Fibroblast of lung (primary cell): ENCODE results near the gene ABCG4. TPM values are rescaled to one million over a fixed set of nuclear protein-coding genes. Genes with fewer than 3 reads are reported as not detected.
"Not testable (repeated sequence)": the region's sequence is repeated elsewhere in the genome, so short reads cannot be mapped to it uniquely, and the experiment has no call there.

ENCODE experiments used
- DNase-seq, 2 donors: peaks; one replicate each; pipeline versions ENCODE4 v3.0.0 to v3.0.0-alpha.2; 2010; ENCODE audit warnings: low read depth in 2 of 2
- H2AFZ ChIP-seq: 2 replicates; pipeline ENCODE4 v1.5.1; 2012; ENCODE audit warnings: low read length, control low read depth, inconsistent platforms
- H3K27ac ChIP-seq: 2 replicates; pipeline ENCODE4 v1.5.1; 2011; ENCODE audit warnings: low read length, control low read depth; ENCODE audit not compliant: insufficient read depth
- H3K27me3 ChIP-seq: 2 replicates; pipeline ENCODE4 v1.5.1; 2011; ENCODE audit warnings: mild to moderate bottlenecking, low read length; ENCODE audit not compliant: control insufficient read depth, insufficient read depth
- H3K36me3 ChIP-seq: 2 replicates; pipeline ENCODE4 v1.5.1; 2011; ENCODE audit warnings: low read length; ENCODE audit not compliant: control insufficient read depth, insufficient read depth
- H3K4me1 ChIP-seq: 2 replicates; pipeline ENCODE4 v1.5.1; 2011; ENCODE audit warnings: low read length; ENCODE audit not compliant: control insufficient read depth, insufficient read depth; ENCODE audit errors: extremely low read depth
- H3K4me2 ChIP-seq: 2 replicates; pipeline ENCODE4 v1.5.1; 2011; ENCODE audit warnings: low read length, control low read depth; ENCODE audit not compliant: insufficient read depth; ENCODE audit errors: extremely low read depth
- H3K4me3 ChIP-seq, 4 experiments: fragments of 200-600 bp in 1 of 4; sonication (generic) in 1 of 4; replicated peaks in 1 of 4; 2 replicates each; pipeline ENCODE4 v1.5.1; 2011 to 2016; ENCODE audit warnings: low read length in 4 of 4, low read depth in 3 of 4, mild to moderate bottlenecking in 3 of 4, control low read depth in 2 of 4, inconsistent platforms in 1 of 4, mixed read lengths in 1 of 4; ENCODE audit not compliant: insufficient read depth in 1 of 4; ENCODE audit errors: control extremely low read depth in 1 of 4
- H3K79me2 ChIP-seq: 2 replicates; pipeline ENCODE4 v1.5.1; 2012; ENCODE audit warnings: mild to moderate bottlenecking, low read length, inconsistent platforms; ENCODE audit not compliant: control insufficient read depth, insufficient read depth
- H3K9ac ChIP-seq: 2 replicates; pipeline ENCODE4 v1.5.1; 2011; ENCODE audit warnings: mild to moderate bottlenecking, low read length, control low read depth; ENCODE audit not compliant: insufficient read depth
- H3K9me3 ChIP-seq: 2 replicates; pipeline ENCODE4 v1.5.1; 2012; ENCODE audit warnings: low read depth, low read length; ENCODE audit not compliant: control insufficient read depth, insufficient read depth
- H4K20me1 ChIP-seq: 2 replicates; pipeline ENCODE4 v1.5.1; 2011; ENCODE audit warnings: low read length; ENCODE audit not compliant: control insufficient read depth, insufficient read depth; ENCODE audit errors: extremely low read depth
- EZH2 ChIP-seq: IDR thresholded peaks from 2 replicates; pipeline ENCODE4 v1.5.1; 2012; ENCODE audit warnings: low read length, control low read depth, mild to moderate bottlenecking; ENCODE audit errors: missing control alignments
- polyA plus RNA-seq, 2 donors: library from polyadenylated mRNA; depleted of rRNA in 1 of 2; stranded (reverse) in 1 of 2; unstranded in 1 of 2; fragments of >200 nt; gene quantifications; 2 replicates each; pipeline ENCODE4 v1.2.1, GENCODE V29; 2011 to 2012; ENCODE audit warnings: missing spikeins in 1 of 2
- total RNA-seq: library from RNA; depleted of rRNA; stranded (reverse); fragments of >200 nt; gene quantifications from 2 replicates; pipeline ENCODE4 v1.2.1, GENCODE V29; 2014
- TF ChIP-seq, protein P1 (sequence below), 2 donors: IDR thresholded peaks in 1 of 2; conservative IDR thresholded peaks in 1 of 2; 1 replicate in 1 of 2; 2 replicates in 1 of 2; pipeline ENCODE4 v1.5.1; 2011 to 2012; ENCODE audit warnings: low read length in 2 of 2, control low read depth in 1 of 2, inconsistent platforms in 1 of 2, low read depth in 1 of 2, mild to moderate bottlenecking in 1 of 2

ABCG4 gene
- total and polyA plus RNA-seq, 2 donors (not counting 1 experiment from before 2014, with no cell fraction given) = 0.12 to 0.17 TPM

DNA sequence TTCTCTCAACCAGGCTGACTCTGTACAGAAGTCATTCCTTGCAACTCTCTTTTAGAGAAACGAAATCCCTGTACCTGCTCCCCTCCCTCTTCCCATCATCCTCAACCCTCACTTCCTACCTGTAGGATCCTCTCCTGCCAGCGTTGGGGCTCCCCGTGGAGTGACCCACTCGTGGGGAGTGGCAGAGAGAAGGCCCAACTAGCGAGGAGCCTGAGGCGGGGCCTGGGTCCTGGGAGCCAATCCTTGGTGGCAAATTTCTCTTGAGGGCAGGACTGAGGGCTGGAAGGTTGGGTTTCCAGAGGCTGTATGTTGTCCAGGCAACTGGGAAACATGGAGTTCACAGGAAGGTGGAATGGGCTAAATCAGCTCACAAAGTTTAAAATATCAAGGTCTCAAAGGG lies 46.8 kb downstream of the ABCG4 start:
- Histone ChIP-seq H3K4me3 (no peak overlapping the region), H2AFZ (no peak overlapping the region), H3K27ac (no peak overlapping the region), H3K9me3 (no peaks in the 10 kb centered on the region), H3K36me3 (no peaks in the 10 kb centered on the region), H3K79me2 (no peaks in the 10 kb centered on the region), H4K20me1 (no peaks in the 10 kb centered on the region), H3K4me2 (no peak overlapping the region), H3K4me1 (no peaks in the 10 kb centered on the region), H3K9ac (no peak overlapping the region), H3K27me3 (no peaks in the 10 kb centered on the region)
- peak; percentile 50 to 54 for DNase-seq
- TF ChIP-seq, protein P1, sequence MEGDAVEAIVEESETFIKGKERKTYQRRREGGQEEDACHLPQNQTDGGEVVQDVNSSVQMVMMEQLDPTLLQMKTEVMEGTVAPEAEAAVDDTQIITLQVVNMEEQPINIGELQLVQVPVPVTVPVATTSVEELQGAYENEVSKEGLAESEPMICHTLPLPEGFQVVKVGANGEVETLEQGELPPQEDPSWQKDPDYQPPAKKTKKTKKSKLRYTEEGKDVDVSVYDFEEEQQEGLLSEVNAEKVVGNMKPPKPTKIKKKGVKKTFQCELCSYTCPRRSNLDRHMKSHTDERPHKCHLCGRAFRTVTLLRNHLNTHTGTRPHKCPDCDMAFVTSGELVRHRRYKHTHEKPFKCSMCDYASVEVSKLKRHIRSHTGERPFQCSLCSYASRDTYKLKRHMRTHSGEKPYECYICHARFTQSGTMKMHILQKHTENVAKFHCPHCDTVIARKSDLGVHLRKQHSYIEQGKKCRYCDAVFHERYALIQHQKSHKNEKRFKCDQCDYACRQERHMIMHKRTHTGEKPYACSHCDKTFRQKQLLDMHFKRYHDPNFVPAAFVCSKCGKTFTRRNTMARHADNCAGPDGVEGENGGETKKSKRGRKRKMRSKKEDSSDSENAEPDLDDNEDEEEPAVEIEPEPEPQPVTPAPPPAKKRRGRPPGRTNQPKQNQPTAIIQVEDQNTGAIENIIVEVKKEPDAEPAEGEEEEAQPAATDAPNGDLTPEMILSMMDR (conservative IDR thresholded peaks at IDR 0.05 in 1 of 2, IDR thresholded peaks at IDR 0.05 in 1 of 2; ENCODE audit: low read depth in 1 of 2, low read length in 2 of 2) = no peak
- TF ChIP-seq EZH2 = no peak

DNA sequence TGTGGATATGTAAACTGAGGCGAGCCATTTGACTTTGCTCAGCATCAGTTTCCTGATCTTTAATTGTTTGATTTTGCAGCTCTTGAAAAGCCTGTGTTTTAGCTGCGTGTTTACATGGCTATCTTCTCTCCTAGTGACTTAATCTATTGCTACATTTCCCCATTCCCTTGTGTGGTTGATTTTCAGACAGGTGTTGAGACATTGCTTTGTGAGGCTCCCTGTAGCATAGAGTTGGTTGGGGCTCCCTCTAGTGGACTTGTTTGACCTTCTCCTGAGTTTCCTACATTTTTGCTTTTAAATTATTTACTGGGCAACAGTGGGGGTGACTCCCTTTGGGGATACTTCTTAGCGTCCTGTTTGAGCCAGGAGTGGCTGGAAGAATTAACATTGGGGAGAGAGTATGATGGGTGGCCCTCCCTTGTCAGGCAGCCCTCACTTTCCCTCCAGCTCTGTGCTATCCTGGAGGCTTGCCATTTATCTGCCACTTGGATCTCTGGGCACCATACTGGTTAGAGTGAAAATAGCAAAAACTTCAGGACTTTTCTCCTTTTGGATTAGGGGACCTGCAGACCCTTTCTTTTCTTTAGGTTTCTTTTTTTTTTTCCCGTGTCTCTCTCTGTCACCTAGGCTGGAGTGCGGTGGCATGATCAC lies 48.1 kb downstream of the ABCG4 start:
- H3K4me1 ChIP-seq = no peaks in the 10 kb centered on the region
- peak; percentile 67 to 86 for DNase-seq
- peak overlapping the region; percentile 35 for H2AFZ ChIP-seq

DNA sequence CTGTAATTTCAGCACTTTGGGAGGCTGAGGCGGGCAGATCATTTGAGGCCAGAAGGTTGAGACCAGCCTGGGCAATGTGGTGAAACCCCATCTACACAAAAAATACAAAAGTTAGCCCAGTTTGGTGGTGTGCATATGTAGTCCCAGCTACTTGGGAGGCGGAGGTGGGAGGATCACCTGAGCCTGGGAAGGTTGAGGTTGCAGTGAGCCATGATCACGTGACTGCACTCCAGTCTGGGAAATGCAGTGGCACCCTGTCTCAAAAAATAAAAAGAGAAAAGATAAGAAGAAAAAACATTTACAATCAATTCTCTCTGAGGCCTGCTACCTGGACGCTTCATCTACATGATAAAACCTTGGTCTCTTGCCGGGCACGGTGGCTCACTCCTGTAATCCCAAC lies 50.1 kb downstream of the ABCG4 start:
- DNase-seq = no peak
- no peaks in the 10 kb centered on the region for H3K27me3 ChIP-seq

More for the DNA sequence above, 48.1 kb downstream of the ABCG4 start:
- no peaks in the 10 kb centered on the region for H3K27me3 ChIP-seq
- no peaks in the 10 kb centered on the region for H3K36me3 ChIP-seq
- no peaks in the 10 kb centered on the region for H3K9me3 ChIP-seq
- no peaks in the 10 kb centered on the region for H3K79me2 ChIP-seq
- H3K4me3 ChIP-seq = no peak overlapping the region
- H3K27ac ChIP-seq = no peak overlapping the region
- no peaks in the 10 kb centered on the region for H4K20me1 ChIP-seq
- TF ChIP-seq, protein P1 (conservative IDR thresholded peaks at IDR 0.05 in 1 of 2, IDR thresholded peaks at IDR 0.05 in 1 of 2; ENCODE audit: low read depth in 1 of 2, low read length in 2 of 2) = peak; percentile 84 to 89
- TF ChIP-seq EZH2 = no peak
- no peak overlapping the region for H3K9ac ChIP-seq
- H3K4me2 ChIP-seq = no peak overlapping the region

DNA sequence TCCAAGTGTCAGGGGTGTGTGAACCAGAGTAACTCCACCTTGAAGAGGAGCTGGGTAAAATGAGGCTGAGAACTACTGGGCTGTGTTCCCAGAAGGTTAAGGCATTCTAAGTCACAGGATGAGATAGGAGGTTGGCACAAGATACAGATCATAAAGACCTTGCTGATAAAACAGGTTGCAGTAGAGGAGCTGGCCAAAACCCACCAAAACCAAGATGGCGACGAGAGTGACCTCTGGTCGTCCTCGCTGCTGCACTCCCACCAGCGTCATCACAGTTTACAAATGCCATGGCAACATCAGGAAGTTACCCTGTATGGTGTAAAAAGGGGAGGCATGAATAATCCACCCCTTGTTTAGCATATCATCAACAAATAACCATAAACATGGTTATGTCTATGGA lies 52.4 kb downstream of the ABCG4 start:
- not testable (repeated sequence) for H4K20me1 ChIP-seq, H3K4me2 ChIP-seq, H2AFZ ChIP-seq, H3K27me3 ChIP-seq, H3K9me3 ChIP-seq, H3K36me3 ChIP-seq, DNase-seq, H3K4me3 ChIP-seq, H3K79me2 ChIP-seq, H3K4me1 ChIP-seq, H3K27ac ChIP-seq, H3K9ac ChIP-seq

More for the DNA sequence above, 50.1 kb downstream of the ABCG4 start:
- H3K27ac ChIP-seq = no peak overlapping the region
- no peak overlapping the region for H3K4me2 ChIP-seq
- no peaks in the 10 kb centered on the region for H3K4me1 ChIP-seq
- H3K9me3 ChIP-seq = no peaks in the 10 kb centered on the region
- no peaks in the 10 kb centered on the region for H3K36me3 ChIP-seq
- H3K9ac ChIP-seq = no peak overlapping the region
- no peaks in the 10 kb centered on the region for H4K20me1 ChIP-seq
- no peaks in the 10 kb centered on the region for H3K79me2 ChIP-seq
- TF ChIP-seq EZH2 = no peak
- TF ChIP-seq, protein P1 (conservative IDR thresholded peaks at IDR 0.05 in 1 of 2, IDR thresholded peaks at IDR 0.05 in 1 of 2; ENCODE audit: low read depth in 1 of 2, low read length in 2 of 2) = no peak
- no peak overlapping the region for H3K4me3 ChIP-seq
- H2AFZ ChIP-seq = no peak overlapping the region
